Adipose tissue (tissue), 3 donors: ENCODE results near the gene ARHGEF11. TPM values are rescaled to one million over a fixed set of nuclear protein-coding genes. Genes with fewer than 3 reads are reported as not detected.

Experiments used
- H3K27ac ChIP-seq: one replicate; pipeline ENCODE4 v1.5.1; 2013; ENCODE audit warnings: low read depth, low read length
- WGBS, 3 donors: extraction: QIAGEN DNeasy Blood & Tissue Kit; methylation state at CpG; one replicate each; pipeline ENCODE4 v1.1.7; 2013; 5-methylcytosine and 5-hydroxymethylcytosine counted together
- polyA plus RNA-seq, 3 donors: library from polyadenylated mRNA; stranded (reverse); fragments of 200-250 nt; gene quantifications; one replicate each; pipeline ENCODE4 v1.2.3, GENCODE V29; 2013
- donor health status: healthy with polysubstance abuse.
- donor health status: Bipolar disorder and iron deficiency.
- donor health status: healthy.

Gene ARHGEF11
- polyA plus RNA-seq, 3 donors = 7.2 to 18.1 (median 15.2) TPM

DNA sequence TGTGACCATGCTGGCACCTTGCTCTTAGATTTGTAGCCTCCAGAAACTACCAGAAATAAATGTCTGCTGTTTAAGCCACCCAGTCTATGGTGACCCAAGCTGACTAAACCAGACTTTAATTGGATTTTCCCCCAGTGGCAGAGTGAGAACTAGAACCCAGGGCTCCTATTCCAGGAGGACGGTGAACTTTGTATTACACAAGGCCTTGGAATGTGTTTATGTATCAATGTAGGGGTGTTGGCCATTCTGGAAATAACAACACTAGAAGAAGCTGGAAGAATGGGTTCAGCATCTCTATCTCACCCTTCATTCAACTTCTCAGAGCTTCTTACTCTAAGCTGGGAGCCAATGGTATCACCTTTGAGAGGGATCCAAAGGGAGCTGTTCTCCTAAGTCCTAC, 37.0 kb downstream of the ARHGEF11 start:
- no peak overlapping the region for H3K27ac ChIP-seq
- 71 to 88% (median 76%) methylated on average over 1 of the region's 1 CpG for WGBS, 3 donors

DNA sequence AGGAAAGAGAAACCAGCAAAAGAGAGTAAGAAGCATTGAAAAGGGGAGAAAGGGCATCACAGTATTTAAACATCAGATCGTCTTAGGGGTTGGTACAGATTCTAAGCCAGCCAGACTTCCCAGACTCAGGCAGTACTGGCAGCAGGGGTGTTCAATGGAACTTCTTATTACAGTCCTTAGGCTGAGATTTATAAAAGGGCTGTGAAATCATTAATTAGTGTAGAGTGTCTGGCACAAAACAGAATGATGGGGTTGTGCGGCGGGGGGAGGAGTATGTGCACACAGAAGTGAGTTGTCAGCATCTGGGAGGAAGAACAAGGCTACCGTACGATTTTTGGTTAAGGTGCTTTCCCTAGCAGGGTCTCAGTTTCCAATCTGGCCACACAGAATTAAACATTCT, 38.2 kb downstream of the ARHGEF11 start:
- WGBS, 3 donors = 66 to 69% (median 69%) methylated on average over 5 of the region's 5 CpGs
- no peak overlapping the region for H3K27ac ChIP-seq

DNA sequence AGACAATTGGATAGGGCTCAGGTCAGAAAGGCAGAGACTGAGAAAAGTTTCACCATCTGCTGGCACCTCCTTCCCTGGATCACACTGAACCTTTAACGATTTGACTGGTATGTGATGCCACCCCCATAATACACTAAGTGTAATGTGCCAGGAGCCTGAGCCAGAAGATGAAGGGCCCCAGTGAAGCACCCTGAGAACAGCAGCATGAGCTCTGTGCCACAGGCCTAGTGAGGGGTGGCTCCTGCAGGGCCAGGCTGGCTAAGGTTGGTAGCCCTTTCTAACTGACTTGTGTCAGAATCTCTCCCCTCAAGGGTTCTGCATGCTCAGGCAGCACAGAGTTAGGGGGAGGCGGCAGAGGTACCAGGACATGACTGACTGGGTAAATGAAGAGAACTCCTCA, 38.9 kb downstream of the ARHGEF11 start:
- 80 to 86% (median 85%) methylated on average over 2 of the region's 2 CpGs for WGBS, 3 donors

DNA sequence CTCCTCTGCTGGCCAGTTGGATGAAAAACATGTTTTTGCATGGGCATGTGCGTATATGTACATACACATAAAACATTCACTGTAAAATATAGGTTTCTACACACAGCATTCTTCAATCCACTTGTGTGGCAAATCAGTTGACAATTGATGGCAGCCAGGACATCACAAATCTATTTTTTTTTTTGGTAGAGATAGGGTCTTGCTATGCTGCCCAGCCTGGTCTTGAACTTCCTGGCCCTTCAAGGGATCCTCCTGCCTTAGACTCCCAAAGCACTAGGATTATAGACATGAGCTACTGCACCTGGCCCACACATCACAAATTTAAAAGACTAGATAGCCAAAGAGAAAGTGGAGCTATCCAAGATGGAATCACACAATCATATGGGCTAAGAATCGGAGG, 39.6 kb downstream of the ARHGEF11 start:
- 50 to 73% (median 51%) methylated on average over 2 of the region's 2 CpGs for WGBS, 3 donors
- H3K27ac ChIP-seq = no peak overlapping the region

More for the DNA sequence above, 38.9 kb downstream of the ARHGEF11 start:
- H3K27ac ChIP-seq = no peak overlapping the region

DNA sequence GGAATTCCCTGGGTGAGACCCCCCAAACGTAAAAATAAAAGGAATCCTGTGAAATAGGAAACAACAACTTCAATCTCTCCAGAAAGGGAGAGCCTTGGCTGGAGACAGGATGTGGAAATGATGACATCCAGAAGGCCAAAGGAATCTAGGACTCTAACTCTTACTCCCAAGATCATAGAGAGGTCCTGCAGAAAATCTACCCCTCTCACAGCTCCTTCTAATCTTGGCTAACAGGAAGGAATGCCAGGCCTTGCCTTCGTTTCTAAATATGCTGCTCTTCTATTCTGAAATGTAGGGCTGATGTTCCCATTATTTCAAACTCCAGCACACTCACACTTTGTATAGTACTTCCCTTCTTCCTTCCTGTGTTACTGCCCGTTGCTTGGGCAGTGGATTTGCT, 40.7 kb downstream of the ARHGEF11 start:
- H3K27ac ChIP-seq = no peak overlapping the region
- 22 to 60% (median 28%) methylated on average over 3 of the region's 3 CpGs for WGBS, 3 donors

DNA sequence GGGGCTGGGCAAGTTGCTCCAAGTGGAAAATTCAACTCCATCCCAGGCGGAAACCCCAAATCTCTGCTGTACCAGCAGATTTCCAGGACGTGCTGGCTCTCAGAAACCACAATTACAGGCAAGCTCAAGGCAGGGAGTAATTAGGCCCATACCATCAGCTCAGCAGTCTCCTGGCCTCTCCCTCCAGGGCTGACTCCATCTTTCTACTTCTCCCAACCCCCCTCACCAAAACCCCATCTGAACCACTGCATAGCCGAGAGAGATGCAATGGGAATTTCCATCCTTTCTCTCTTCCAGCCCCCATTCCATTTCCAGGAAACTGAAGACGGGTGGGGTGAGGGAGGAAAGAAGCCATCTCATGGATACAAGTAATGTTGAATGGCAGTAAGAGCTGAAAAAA, 41.2 kb downstream of the ARHGEF11 start:
- 78 to 90% (median 79%) methylated on average over 4 of the region's 4 CpGs for WGBS, 3 donors
- H3K27ac ChIP-seq = no peak overlapping the region

DNA sequence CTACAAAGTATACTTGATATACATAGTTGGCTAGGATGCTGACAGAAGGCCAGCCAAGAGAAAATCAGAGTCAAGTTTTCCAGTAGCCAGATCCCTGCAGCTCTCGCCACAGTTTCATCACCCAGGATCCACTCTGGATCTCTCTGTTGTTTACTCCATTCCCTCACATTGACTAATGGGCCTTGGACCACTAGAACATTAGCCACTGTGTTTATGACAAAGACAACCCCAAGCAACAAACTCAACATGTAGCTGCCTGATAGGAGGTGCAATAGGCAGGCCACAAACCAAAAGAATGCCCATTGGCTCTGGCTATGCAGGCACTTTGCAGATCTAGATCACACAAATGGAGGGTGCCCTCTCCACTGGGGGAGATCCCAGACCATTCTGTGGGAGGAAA, 44.2 kb downstream of the ARHGEF11 start:
- 91 to 100% (median 95%) methylated on average over 1 of the region's 1 CpG for WGBS, 3 donors

DNA sequence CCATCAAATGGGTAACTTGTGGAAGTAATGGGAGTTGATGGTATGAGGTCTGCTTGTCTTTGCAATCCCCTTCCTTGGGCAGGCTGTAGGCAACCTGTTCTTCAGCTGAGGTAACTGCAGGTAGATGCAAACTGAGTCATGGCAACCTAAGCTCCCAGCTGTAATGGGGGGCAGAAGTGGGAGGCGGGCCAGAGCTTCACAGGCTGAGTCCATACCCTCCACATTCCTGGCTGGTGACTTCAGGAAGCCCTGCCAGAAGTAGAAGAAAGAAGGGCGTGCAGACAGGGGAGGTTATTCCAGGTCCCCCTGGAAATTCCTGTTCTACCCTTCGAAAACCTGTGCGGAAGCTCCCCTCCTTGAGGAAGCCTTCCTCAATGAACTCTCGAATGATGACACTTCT, 44.9 kb downstream of the ARHGEF11 start:
- H3K27ac ChIP-seq = no peak overlapping the region
- 81 to 98% (median 94%) methylated on average over 5 of the region's 5 CpGs for WGBS, 3 donors

More for the DNA sequence above, 44.2 kb downstream of the ARHGEF11 start:
- H3K27ac ChIP-seq = no peak overlapping the region

DNA sequence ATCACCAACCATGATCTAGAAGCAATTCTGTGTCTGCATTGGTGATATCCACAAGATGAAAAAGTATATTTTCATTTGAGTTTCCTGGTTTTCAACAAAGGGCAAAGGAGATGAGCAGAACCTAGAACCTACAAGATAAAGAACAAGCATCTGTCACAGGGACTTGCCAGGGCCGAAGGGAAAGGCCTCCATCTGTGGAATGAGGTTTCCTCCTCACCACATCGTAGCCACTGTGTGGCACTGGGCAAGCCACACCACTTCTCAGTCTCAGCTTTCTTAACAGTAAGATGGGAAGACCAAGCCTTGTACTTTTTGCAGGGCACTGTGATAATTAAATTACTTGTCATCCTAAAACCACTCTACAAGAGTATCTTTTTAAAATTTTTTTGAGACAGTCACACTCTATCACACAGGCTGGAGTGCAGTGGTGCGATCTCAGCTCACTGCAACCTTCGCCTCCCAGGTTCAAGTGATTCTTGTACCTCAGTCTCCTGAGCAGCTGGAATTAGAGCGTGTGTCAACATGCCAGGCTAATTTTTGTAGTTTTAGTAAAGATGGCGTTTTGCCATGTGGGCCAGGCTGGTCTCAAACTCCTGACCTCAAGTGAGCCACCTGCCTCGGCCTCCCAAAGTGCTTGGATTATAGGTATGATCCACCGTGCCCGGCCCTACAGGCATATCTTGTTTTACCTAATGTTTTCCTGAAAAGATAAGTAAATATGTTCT, 45.8 kb downstream of the ARHGEF11 start:
- 84 to 91% (median 89%) methylated on average over 9 of the region's 9 CpGs for WGBS, 3 donors
- no peak overlapping the region for H3K27ac ChIP-seq

DNA sequence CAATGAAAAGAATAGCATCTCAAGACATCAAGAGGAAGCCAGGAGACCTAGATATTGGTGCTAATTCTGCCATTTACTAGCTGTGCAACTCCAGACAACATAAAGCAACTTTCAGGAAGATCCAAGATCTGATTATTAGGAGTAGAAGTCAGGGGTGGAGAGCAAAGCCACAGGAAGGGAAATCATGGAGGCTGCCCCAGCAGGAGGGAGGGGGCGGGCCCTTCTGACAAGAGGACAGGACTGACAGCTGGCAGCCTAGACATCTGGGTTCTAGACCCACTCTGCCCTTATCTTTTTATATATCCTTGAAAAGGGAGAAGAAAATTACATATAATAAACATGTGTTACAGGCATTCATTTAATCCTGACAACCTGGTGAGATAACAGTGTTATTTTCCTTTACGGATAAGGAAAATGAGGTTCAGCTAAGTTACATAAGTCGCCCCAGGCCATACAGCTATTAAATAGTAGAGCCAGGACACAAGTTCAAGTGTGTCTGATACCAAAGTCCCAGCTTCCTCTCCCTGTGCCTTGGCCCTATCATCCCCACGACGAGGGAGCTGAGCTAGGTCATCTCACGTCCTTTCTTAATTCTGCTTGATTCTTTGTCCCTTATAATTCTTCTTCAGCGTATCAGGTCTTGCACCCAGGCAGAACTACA, 46.6 kb downstream of the ARHGEF11 start:
- no peak overlapping the region for H3K27ac ChIP-seq
- 69 to 90% (median 88%) methylated on average over 7 of the region's 7 CpGs for WGBS, 3 donors

DNA sequence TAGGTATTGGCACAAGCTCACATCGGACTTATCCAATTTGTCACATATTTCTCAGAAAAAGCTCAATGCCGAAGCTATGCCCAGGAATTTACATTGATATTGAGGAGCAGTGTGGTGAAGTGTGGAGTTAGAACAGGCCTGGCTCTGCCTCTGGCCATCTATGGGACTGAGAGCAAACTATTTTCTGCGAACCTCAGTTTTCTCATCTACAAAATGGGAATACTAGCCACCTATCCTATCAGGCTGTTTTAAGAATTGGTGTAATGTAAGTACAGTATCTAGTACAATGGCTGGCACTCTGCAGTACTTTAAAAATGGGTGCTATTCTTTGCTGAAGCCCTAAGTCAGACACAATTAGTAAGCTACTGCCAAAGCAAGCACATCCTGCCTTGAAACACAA, 47.2 kb downstream of the ARHGEF11 start:
- no peak overlapping the region for H3K27ac ChIP-seq
- 85 to 93% (median 92%) methylated on average over 3 of the region's 3 CpGs for WGBS, 3 donors

DNA sequence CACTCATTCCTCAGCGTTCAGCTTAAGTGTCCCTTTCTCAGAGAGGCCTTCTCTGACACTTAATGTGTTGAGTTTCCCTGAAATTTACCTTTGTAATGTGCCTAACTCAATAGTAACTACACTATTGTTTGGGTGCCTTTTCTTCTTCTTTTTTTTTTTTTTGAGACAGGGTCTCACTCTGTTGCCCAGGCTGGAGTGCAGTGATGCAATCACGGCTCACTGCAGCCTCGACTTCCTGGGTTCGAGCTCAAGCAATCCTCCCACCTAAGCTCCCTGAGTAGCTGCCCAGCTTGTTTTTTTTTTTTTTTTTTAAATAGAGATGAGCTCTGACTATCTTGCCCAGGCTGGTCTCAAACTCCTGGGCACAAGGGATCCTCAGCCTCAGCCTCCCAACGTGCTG, 50.1 kb downstream of the ARHGEF11 start:
- H3K27ac ChIP-seq = no peak overlapping the region
- 76 to 89% (median 86%) methylated on average over 5 of the region's 5 CpGs for WGBS, 3 donors

DNA sequence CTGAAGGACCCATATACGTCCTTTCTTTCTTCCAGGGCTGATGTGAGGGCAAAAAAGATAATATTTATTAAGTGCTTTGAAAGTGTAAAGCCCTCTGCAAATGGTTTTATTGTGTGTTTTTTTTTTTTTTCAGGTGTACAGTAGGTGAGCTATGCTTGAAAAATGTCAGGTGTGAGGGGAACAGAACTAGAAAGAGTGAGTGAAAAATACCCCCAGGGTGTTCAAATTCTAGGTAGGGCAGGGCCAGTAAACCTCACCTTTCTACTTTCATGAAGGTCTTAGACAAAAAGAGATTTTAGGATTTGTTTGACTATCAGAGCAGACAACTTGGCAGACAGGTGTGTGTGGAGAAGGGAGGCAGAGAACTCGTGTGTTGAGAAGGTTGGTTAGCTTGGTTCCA, 51.3 kb downstream of the ARHGEF11 start:
- 75 to 84% (median 83%) methylated on average over 2 of the region's 2 CpGs for WGBS, 3 donors
- no peak overlapping the region for H3K27ac ChIP-seq

DNA sequence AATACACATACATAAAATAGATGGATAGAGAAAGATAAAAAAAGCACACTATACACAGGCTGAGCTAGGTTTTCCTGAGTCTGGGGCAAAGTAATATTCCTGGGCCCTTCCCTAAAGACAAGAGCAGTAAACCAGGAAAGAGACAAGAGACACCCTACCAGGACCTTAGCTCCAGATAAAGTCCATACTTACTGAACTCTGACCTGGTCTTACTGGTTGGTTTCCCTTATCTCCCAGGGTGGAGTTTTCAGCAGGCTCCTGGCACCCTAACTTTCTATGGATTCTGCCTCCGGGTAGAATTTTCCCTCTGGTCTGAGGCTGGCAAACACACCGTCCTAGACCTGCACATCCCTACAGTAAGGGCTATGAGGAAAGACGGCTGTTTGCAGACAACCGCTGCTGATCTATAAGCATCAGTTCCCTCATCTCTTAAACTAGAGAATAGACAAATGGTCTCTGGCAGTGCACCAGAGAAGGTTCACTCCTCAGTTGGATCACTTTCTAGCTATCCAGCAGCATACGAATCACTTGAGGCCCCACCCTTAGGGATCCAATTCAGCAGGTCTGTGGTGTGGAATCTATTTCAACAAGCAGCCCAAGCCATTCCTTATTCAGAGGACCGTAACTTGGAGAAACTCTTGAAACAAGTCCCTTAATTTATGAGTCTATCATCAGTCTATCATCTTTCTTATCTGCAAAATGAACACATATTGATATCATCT, 52.0 kb downstream of the ARHGEF11 start:
- 76 to 82% (median 79%) methylated on average over 6 of the region's 6 CpGs for WGBS, 3 donors
- H3K27ac ChIP-seq = no peak overlapping the region

DNA sequence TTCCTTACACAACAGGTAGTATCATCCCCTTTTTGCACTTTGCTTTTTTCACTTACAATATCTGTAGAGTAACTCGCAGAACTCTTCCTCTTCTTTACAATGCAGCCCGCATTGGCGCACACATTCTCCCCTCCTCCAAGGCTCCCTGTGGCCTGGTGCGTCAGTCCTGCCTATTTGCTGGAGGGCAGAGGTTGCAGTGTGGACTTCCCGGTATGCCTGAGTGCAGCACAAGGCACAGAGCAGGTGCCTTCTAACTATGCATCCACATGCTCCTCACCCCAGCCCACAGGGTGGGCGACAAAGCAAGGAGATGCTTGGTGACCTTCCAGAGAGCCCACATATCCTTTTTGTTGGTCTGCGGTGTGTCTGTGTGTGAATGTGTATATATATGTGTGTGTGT, 53.3 kb downstream of the ARHGEF11 start:
- WGBS, 3 donors = 90 to 96% (median 96%) methylated on average over 7 of the region's 7 CpGs
- H3K27ac ChIP-seq = no peak overlapping the region

DNA sequence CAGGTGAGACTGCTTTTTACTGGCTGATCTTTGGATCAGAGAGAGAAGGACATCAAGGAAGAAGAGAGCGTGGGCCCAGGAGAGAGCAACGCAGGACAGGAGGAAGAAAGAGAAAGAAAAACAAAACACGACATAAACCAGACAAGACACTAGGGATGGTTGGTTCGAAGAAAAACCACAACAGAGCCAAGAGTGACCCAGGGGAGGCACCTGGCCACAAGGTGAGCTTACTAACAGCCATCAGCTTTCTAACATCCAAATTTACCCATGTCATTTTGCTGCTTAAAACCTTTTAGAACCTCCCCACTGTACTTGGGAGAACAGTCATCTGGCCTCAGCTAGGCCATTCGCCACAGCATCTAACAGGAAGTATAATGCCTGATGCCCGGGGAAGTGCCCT, 57.8 kb downstream of the ARHGEF11 start:
- 84 to 89% (median 88%) methylated on average over 6 of the region's 6 CpGs for WGBS, 3 donors
- no peak overlapping the region for H3K27ac ChIP-seq

DNA sequence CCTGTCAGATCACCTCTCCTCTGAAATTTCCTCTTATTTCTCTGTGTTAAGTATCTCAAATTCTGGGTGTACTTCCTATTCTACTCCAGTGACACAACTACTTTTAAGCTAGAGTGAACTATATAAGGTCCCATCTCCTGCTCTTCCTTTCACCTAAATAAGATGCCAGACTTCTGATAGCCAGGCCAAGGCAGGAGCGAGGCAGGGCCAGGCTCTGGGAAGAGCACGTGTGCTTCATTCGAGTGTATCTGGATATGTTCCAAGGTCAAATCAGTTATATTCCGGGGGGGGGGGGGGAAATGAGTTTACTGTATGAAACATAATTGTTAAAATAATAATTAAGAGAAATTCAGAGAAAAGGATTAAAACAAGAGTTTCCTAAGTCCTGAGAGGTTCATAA, 65.0 kb downstream of the ARHGEF11 start:
- WGBS, 3 donors = 11 to 51% (median 50%) methylated on average over 4 of the region's 4 CpGs
- no peak overlapping the region for H3K27ac ChIP-seq

DNA sequence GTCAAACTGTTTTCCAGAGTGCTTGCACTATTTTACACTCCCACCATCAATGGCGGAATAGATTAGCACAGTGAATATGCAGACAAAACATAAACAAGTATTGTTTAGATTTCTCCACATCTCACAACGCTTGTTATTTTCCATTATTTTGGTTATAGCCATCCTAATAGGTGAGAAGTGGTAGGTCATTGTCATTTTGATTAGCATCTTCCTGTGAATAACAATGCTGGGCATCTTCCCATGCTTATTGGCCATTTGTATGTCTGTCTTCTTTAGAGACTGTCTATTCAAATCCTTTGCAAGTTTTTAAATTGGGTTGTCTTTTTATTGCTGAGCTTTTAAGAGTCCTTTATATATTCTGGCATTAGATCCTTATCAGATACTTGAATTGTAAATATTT, 70.5 kb downstream of the ARHGEF11 start:
- no peak overlapping the region for H3K27ac ChIP-seq
- 68 to 83% (median 78%) methylated on average over 2 of the region's 2 CpGs for WGBS, 3 donors

DNA sequence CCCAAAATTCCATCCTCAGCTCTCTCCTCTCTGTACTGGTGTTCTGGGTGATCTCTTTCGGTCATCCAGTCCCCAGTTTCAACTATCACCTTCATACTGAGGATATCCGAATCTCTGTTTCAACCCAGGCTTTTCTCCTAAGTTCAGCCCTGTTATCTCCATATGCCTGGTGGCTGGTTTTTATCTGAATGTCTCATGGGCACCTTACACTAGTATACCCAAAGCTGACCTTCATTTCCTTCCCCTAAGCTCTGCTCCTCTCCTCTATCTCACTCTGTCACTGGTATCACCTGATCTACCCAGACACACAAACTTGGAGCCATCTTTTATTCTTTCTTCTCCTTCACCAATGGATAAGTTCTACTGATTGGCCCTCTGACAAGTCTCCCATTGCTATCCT, 72.1 kb downstream of the ARHGEF11 start:
- H3K27ac ChIP-seq = no peak overlapping the region
- 93 to 97% (median 94%) methylated on average over 2 of the region's 2 CpGs for WGBS, 3 donors
